ENCODE measurements around the gene CAB39.

GRCh38 chr2:230843132-230843531 lies 130.5 kb downstream of the CAB39 start:
- no peak for TF ChIP-seq PKNOX1 (IDR thresholded peaks at IDR 0.05)
- TF ChIP-seq CTBP1 (IDR thresholded peaks at IDR 0.05; ENCODE audit: borderline replicate concordance) = no peak
- TF ChIP-seq ELF4 (IDR thresholded peaks at IDR 0.05) = no peak
- TF ChIP-seq ARNT (IDR thresholded peaks at IDR 0.05) = no peak
- TF ChIP-seq BHLHE40 (IDR thresholded peaks at IDR 0.05; ENCODE audit: borderline replicate concordance) = no peak
- TF ChIP-seq SUZ12 (IDR thresholded peaks at IDR 0.05) = no peak
- TF ChIP-seq FOXM1 (IDR thresholded peaks at IDR 0.05; ENCODE audit: borderline replicate concordance) = no peak
- no peak for TF ChIP-seq HDGF (IDR thresholded peaks at IDR 0.05; ENCODE audit: borderline replicate concordance)
- no peak for TF ChIP-seq TARDBP (IDR thresholded peaks at IDR 0.05)
